ENCODE results near the gene TEK. TPM values are rescaled to one million over a fixed set of nuclear protein-coding genes. Genes with fewer than 3 reads are reported as not detected.

TEK gene
- total and polyA plus RNA-seq, 2 experiments from 2014 or later: 5.0 to 10.2 TPM

DNA sequence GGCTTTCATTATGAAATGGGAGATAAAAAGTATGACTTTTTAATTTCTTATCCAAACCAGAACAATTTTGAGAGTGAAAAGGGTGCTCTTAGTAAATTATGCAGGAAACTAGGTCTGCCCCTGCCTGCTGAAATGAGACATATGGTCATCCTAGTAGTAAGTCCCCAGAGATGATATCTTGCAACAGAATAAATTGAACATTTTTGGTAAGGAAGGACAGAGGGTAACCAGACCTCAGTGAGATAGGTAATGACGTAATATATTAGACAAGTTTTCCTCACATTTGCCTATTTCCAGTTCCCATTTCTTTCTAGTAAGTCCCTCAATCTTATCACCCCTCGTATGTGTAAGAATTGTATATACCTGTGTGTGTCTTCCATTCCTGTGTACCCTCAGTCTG lies 96.2 kb downstream of the TEK start:
- in situ Hi-C loops (cut with MboI): no loop called here
- TF ChIP-seq EZH2phosphoT487 (IDR thresholded peaks at IDR 0.05; ENCODE audit: insufficient read depth, low read depth) (no peak), EZH2 (IDR thresholded peaks at IDR 0.05; ENCODE audit: insufficient read depth, poor library complexity, severe bottlenecking) (no peak)
- Histone ChIP-seq H3K9ac (no peak overlapping the region), H3K27me3 (replicated peaks; ENCODE audit: insufficient read depth) (no peaks in the 10 kb centered on the region), H3K9me3 (ENCODE audit: low read depth) (no peaks in the 10 kb centered on the region), H2AFZ (no peak overlapping the region), H4K20me1 (ENCODE audit: insufficient read depth) (no peaks in the 10 kb centered on the region), H3K4me1 (ENCODE audit: insufficient read depth) (peaks cover 14% of the 10 kb centered on the region), H3K9me2 (ENCODE audit: insufficient read depth) (no peaks in the 10 kb centered on the region), H3K27ac (no peak overlapping the region), H3K36me3 (ENCODE audit: low read depth) (no peaks in the 10 kb centered on the region), H3K4me3 (no peak overlapping the region), H3F3A (ENCODE audit: insufficient read depth) (no peaks in the 10 kb centered on the region), H3K79me2 (ENCODE audit: insufficient read depth) (no peaks in the 10 kb centered on the region), H3K4me2 (ENCODE audit: unreplicated experiment) (no peak overlapping the region)
- DNase-seq: no peak
- WGBS, 2 experiments (ENCODE audit: low coverage in 1 of 2, low lambda C conversion rate in 2 of 2, missing lambda C conversion rate in 2 of 2): 90 to 93% methylated on average over 2 of the region's 2 CpGs

DNA sequence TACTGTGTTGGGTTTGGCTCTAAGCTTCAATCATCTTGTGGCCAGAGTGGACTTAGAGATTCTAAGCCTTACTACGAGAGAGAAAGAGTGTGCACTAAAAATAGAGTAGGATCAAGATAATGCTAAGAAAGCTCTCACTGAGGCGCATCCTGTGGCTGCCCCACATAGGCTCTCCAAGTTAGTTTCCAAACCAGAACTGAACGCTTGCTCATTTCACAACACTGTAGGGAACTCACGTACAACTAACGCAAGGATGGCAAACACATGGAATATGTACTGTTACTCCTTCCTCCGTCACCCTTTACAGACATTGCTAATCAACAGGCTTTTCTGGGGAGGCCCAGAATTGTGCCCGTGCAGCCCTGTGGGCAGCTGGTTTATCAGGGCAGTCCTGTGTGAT lies 97.0 kb downstream of the TEK start:
- no peaks in the 10 kb centered on the region for H4K20me1 ChIP-seq (ENCODE audit: insufficient read depth)
- in situ Hi-C loops (cut with MboI): no loop called here
- no peak overlapping the region for H3K4me2 ChIP-seq (ENCODE audit: unreplicated experiment)
- H3K27ac ChIP-seq: no peak overlapping the region
- H3K4me1 ChIP-seq (ENCODE audit: insufficient read depth): peaks cover 14% of the 10 kb centered on the region
- H3K27me3 ChIP-seq (replicated peaks; ENCODE audit: insufficient read depth): no peaks in the 10 kb centered on the region
- no peak for DNase-seq
- TF ChIP-seq EZH2phosphoT487 (IDR thresholded peaks at IDR 0.05; ENCODE audit: insufficient read depth, low read depth) (no peak), EZH2 (IDR thresholded peaks at IDR 0.05; ENCODE audit: insufficient read depth, poor library complexity, severe bottlenecking) (no peak)
- 88 to 95% methylated on average over 7 of the region's 7 CpGs for WGBS, 2 experiments (ENCODE audit: low coverage in 1 of 2, low lambda C conversion rate in 2 of 2, missing lambda C conversion rate in 2 of 2)
- H3K4me3 ChIP-seq: no peak overlapping the region
- no peaks in the 10 kb centered on the region for H3K9me2 ChIP-seq (ENCODE audit: insufficient read depth)
- no peaks in the 10 kb centered on the region for H3K79me2 ChIP-seq (ENCODE audit: insufficient read depth)
- no peak overlapping the region for H3K9ac ChIP-seq
- no peaks in the 10 kb centered on the region for H3F3A ChIP-seq (ENCODE audit: insufficient read depth)
- H3K9me3 ChIP-seq (ENCODE audit: low read depth): no peaks in the 10 kb centered on the region
- no peak overlapping the region for H2AFZ ChIP-seq
- no peaks in the 10 kb centered on the region for H3K36me3 ChIP-seq (ENCODE audit: low read depth)

DNA sequence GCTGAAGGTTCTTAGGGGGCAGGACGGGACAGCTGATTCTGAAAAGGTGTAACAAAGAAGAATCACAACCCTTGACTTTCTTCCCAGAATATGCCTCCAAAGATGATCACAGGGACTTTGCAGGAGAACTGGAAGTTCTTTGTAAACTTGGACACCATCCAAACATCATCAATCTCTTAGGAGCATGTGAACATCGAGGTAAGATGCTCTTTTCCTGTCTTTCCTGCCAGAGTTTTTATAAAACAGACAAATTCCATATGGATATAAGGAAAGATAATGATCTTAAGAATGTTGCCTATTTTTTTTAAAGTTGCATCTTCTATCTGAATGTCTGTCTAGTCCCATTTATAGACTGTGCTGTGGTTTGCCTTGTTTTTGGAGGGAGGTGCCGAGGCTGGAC lies 100.0 kb downstream of the TEK start:
- H3K9me2 ChIP-seq (ENCODE audit: insufficient read depth): no peaks in the 10 kb centered on the region
- no peaks in the 10 kb centered on the region for H3K27me3 ChIP-seq (replicated peaks; ENCODE audit: insufficient read depth)
- 44 to 48% methylated on average over 3 of the region's 3 CpGs for WGBS, 2 experiments (ENCODE audit: low coverage in 1 of 2, low lambda C conversion rate in 2 of 2, missing lambda C conversion rate in 2 of 2)
- no peak overlapping the region for H3K9ac ChIP-seq
- no peaks in the 10 kb centered on the region for H3K9me3 ChIP-seq (ENCODE audit: low read depth)
- H3K79me2 ChIP-seq (ENCODE audit: insufficient read depth): no peaks in the 10 kb centered on the region
- H3K4me2 ChIP-seq (ENCODE audit: unreplicated experiment): no peak overlapping the region
- H3K4me1 ChIP-seq (ENCODE audit: insufficient read depth): peaks cover 11% of the 10 kb centered on the region
- no peak overlapping the region for H3K4me3 ChIP-seq
- H3F3A ChIP-seq (ENCODE audit: insufficient read depth): no peaks in the 10 kb centered on the region
- in situ Hi-C loops (cut with MboI): no loop called here
- H4K20me1 ChIP-seq (ENCODE audit: insufficient read depth): no peaks in the 10 kb centered on the region
- TF ChIP-seq EZH2 (IDR thresholded peaks at IDR 0.05; ENCODE audit: insufficient read depth, poor library complexity, severe bottlenecking) (no peak), EZH2phosphoT487 (IDR thresholded peaks at IDR 0.05; ENCODE audit: insufficient read depth, low read depth) (no peak)
- DNase-seq: no peak
- H3K27ac ChIP-seq: no peak overlapping the region
- H2AFZ ChIP-seq: no peak overlapping the region
- H3K36me3 ChIP-seq (ENCODE audit: low read depth): no peaks in the 10 kb centered on the region

DNA sequence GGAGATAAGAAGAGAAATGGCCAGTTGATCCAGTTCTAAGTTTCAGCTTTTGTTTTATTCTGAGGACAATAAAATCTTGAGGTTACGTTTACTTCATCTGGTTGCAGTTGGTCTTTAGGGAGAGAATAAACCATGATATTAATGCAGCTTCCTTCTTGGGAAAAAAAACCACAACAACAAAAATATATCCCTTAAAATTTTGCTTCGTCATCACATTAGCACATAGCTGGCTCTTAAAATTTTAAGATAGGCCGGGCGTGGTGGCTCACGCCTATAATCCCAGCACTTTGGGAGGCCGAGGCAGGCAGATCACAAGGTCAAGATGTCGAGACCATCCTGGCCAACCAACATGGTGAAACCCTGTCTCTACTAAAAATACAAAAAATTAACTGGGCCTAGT lies 101.6 kb downstream of the TEK start:
- TF ChIP-seq EZH2 (IDR thresholded peaks at IDR 0.05; ENCODE audit: insufficient read depth, poor library complexity, severe bottlenecking) (no peak), EZH2phosphoT487 (IDR thresholded peaks at IDR 0.05; ENCODE audit: insufficient read depth, low read depth) (no peak)
- no peak for DNase-seq
- H3K9me2 ChIP-seq (ENCODE audit: insufficient read depth): no peaks in the 10 kb centered on the region
- H3K79me2 ChIP-seq (ENCODE audit: insufficient read depth): no peaks in the 10 kb centered on the region
- no peak overlapping the region for H3K9ac ChIP-seq
- H3K4me2 ChIP-seq (ENCODE audit: unreplicated experiment): no peak overlapping the region
- H3K27ac ChIP-seq: no peak overlapping the region
- no peaks in the 10 kb centered on the region for H3K27me3 ChIP-seq (replicated peaks; ENCODE audit: insufficient read depth)
- H3K4me1 ChIP-seq (ENCODE audit: insufficient read depth): no peaks in the 10 kb centered on the region
- no peak overlapping the region for H2AFZ ChIP-seq
- no peaks in the 10 kb centered on the region for H3K36me3 ChIP-seq (ENCODE audit: low read depth)
- in situ Hi-C loops (cut with MboI): no loop called here
- 82 to 83% methylated on average over 7 of the region's 7 CpGs for WGBS, 2 experiments (ENCODE audit: low coverage in 1 of 2, low lambda C conversion rate in 2 of 2, missing lambda C conversion rate in 2 of 2)
- no peak overlapping the region for H3K4me3 ChIP-seq
- no peaks in the 10 kb centered on the region for H3F3A ChIP-seq (ENCODE audit: insufficient read depth)
- no peaks in the 10 kb centered on the region for H3K9me3 ChIP-seq (ENCODE audit: low read depth)
- no peaks in the 10 kb centered on the region for H4K20me1 ChIP-seq (ENCODE audit: insufficient read depth)

DNA sequence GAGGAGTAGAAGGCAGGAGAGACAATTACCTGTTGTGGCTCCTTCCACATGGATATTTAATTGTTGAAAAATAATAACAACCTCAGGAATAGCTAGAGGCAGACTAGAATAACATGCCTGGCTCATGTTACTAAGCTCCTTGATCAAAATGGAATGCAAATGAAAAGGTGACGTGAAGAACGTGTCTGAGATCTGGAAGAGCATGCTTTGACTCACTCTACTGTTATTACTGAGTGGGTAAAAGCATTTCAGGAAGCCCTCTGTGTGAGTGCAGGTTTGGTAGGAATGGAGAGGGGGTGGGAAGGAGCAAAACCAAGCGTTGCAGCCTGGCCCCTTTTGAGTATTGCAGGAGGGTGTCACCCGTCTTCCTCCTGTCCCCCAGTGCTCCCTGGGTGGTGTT lies 103.2 kb downstream of the TEK start:
- Histone ChIP-seq H3K27ac (no peak overlapping the region), H2AFZ (no peak overlapping the region), H3K9me3 (ENCODE audit: low read depth) (no peaks in the 10 kb centered on the region), H3K9me2 (ENCODE audit: insufficient read depth) (no peaks in the 10 kb centered on the region), H3K4me2 (ENCODE audit: unreplicated experiment) (no peak overlapping the region), H3K36me3 (ENCODE audit: low read depth) (no peaks in the 10 kb centered on the region), H3K27me3 (replicated peaks; ENCODE audit: insufficient read depth) (no peaks in the 10 kb centered on the region), H4K20me1 (ENCODE audit: insufficient read depth) (no peaks in the 10 kb centered on the region), H3K4me3 (no peak overlapping the region), H3F3A (ENCODE audit: insufficient read depth) (no peaks in the 10 kb centered on the region), H3K4me1 (ENCODE audit: insufficient read depth) (no peaks in the 10 kb centered on the region), H3K79me2 (ENCODE audit: insufficient read depth) (no peaks in the 10 kb centered on the region), H3K9ac (no peak overlapping the region)
- no peak for TF ChIP-seq EZH2phosphoT487 (IDR thresholded peaks at IDR 0.05; ENCODE audit: insufficient read depth, low read depth)
- no peak for DNase-seq
- in situ Hi-C loops (cut with MboI): no loop called here
- WGBS, 2 experiments (ENCODE audit: low coverage in 1 of 2, low lambda C conversion rate in 2 of 2, missing lambda C conversion rate in 2 of 2): 67 to 70% methylated on average over 4 of the region's 4 CpGs

Measured in GM23248 (cell line).